Effector memory CD4-positive, alpha-beta T cell (primary cell): Measurements from ENCODE around the gene ZNF423.

Experiments used
- DNase-seq, 3 donors: peaks; one replicate each; pipeline ENCODE4 v3.0.0-alpha.2; 2020
- H3K27ac ChIP-seq: 2 replicates; pipeline ENCODE4 v1.7.0; 2013; ENCODE audit warnings: mild to moderate bottlenecking, low read length, moderate library complexity; ENCODE audit not compliant: insufficient read depth, poor library complexity, severe bottlenecking
- H3K27me3 ChIP-seq: replicated peaks from 2 replicates; pipeline ENCODE4 v1.7.0; 2013; ENCODE audit warnings: mild to moderate bottlenecking, low read length; ENCODE audit not compliant: insufficient read depth, control insufficient read depth, poor library complexity, severe bottlenecking
- H3K36me3 ChIP-seq: 2 replicates; pipeline ENCODE4 v1.7.0; 2013; ENCODE audit warnings: mild to moderate bottlenecking, low read length, moderate library complexity; ENCODE audit not compliant: control insufficient read depth, insufficient read depth
- H3K4me1 ChIP-seq: 2 replicates; pipeline ENCODE4 v1.7.0; 2013; ENCODE audit warnings: low read length, mild to moderate bottlenecking; ENCODE audit not compliant: control insufficient read depth, insufficient read depth, poor library complexity, severe bottlenecking
- H3K4me3 ChIP-seq: 2 replicates; pipeline ENCODE4 v1.7.0; 2013; ENCODE audit warnings: low read length, low read depth, mild to moderate bottlenecking; ENCODE audit not compliant: insufficient read depth, poor library complexity, severe bottlenecking
- H3K9me3 ChIP-seq: 2 replicates; pipeline ENCODE4 v1.7.0; 2013; ENCODE audit warnings: mild to moderate bottlenecking, low read length, moderate library complexity; ENCODE audit not compliant: control insufficient read depth

Gene ZNF423

DNA sequence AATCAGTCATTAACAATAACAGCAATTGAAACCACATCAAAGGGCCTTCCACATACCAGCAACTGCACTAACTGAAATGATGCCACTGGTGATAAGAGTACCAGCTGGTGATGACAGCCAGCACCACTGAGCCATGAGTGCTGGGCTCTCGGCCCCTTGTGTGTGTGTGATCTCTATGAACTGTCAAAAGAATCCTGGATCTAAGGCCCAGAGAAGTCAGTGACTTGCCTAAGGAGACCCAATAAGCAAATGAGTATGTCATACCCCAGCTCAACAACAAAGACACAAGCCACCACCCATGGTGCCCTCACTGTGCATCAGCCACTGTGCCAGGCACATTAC lies 220.9 kb downstream of the ZNF423 start:
- DNase-seq: no peak
- no peaks in the 10 kb centered on the region for H3K36me3 ChIP-seq
- H3K4me1 ChIP-seq: no peaks in the 10 kb centered on the region
- H3K27ac ChIP-seq: no peak overlapping the region
- no peaks in the 10 kb centered on the region for H3K27me3 ChIP-seq
- no peak overlapping the region for H3K4me3 ChIP-seq
- H3K9me3 ChIP-seq: no peaks in the 10 kb centered on the region

- H3K9me3 ChIP-seq: no peaks in the 10 kb centered on the region
- DNase-seq: no peak
- no peaks in the 10 kb centered on the region for H3K4me1 ChIP-seq
- no peak overlapping the region for H3K27ac ChIP-seq
- H3K27me3 ChIP-seq: no peaks in the 10 kb centered on the region
- H3K36me3 ChIP-seq: no peaks in the 10 kb centered on the region
- H3K4me3 ChIP-seq: no peak overlapping the region
These were observed 221.5 kb downstream of the ZNF423 start for GRCh38 chr16:49634235-49635008.

- no peak for DNase-seq
- Histone ChIP-seq H3K9me3 (no peaks in the 10 kb centered on the region), H3K27me3 (no peaks in the 10 kb centered on the region), H3K4me1 (no peaks in the 10 kb centered on the region), H3K27ac (no peak overlapping the region), H3K4me3 (no peak overlapping the region), H3K36me3 (no peaks in the 10 kb centered on the region)
These were observed 223.1 kb downstream of the ZNF423 start for GRCh38 chr16:49632795-49633184.

- H3K27me3 ChIP-seq: no peaks in the 10 kb centered on the region
- no peak overlapping the region for H3K27ac ChIP-seq
- no peak for DNase-seq
- no peaks in the 10 kb centered on the region for H3K4me1 ChIP-seq
- H3K4me3 ChIP-seq: no peak overlapping the region
- H3K36me3 ChIP-seq: no peaks in the 10 kb centered on the region
- no peaks in the 10 kb centered on the region for H3K9me3 ChIP-seq
These were observed 223.7 kb downstream of the ZNF423 start for GRCh38 chr16:49632086-49632794.

- no peak for DNase-seq
These were observed 224.5 kb downstream of the ZNF423 start for GRCh38 chr16:49631187-49632041.

DNA sequence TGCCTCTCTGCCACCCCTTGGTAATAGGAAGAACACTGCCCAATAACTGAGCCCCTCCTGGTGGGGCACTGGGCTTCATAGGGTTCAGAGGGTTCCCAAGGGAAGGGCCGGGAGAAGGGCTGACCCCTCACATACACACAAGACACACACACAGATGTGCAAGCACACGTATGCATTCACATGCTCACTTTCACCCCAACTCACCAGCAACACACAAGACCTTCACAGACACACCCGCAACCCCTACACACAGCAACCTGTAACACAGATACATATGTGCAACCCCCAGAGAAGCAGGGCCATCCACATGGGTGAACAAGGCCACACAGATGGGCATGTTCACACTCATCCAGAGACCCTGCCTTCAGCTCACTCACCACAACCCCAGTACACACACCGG lies 225.1 kb downstream of the ZNF423 start:
- no peak overlapping the region for H3K27ac ChIP-seq
- DNase-seq: no peak
- no peaks in the 10 kb centered on the region for H3K9me3 ChIP-seq

More at GRCh38 chr16:49631187-49632041, 224.5 kb downstream of the ZNF423 start:
- Histone ChIP-seq H3K36me3 (no peaks in the 10 kb centered on the region), H3K4me1 (no peaks in the 10 kb centered on the region), H3K9me3 (no peaks in the 10 kb centered on the region), H3K4me3 (no peak overlapping the region), H3K27me3 (no peaks in the 10 kb centered on the region), H3K27ac (no peak overlapping the region)

GRCh38 chr16:49629851-49630250 lies 226.1 kb downstream of the ZNF423 start:
- Histone ChIP-seq H3K27me3 (no peaks in the 10 kb centered on the region), H3K4me3 (no peak overlapping the region), H3K36me3 (no peaks in the 10 kb centered on the region), H3K4me1 (no peaks in the 10 kb centered on the region), H3K9me3 (no peaks in the 10 kb centered on the region), H3K27ac (no peak overlapping the region)
- DNase-seq: no peak

More for the DNA sequence above, 225.1 kb downstream of the ZNF423 start:
- Histone ChIP-seq H3K4me3 (no peak overlapping the region), H3K4me1 (no peaks in the 10 kb centered on the region), H3K27me3 (no peaks in the 10 kb centered on the region), H3K36me3 (no peaks in the 10 kb centered on the region)

GRCh38 chr16:49628148-49628547 lies 227.8 kb downstream of the ZNF423 start:
- no peaks in the 10 kb centered on the region for H3K9me3 ChIP-seq
- no peaks in the 10 kb centered on the region for H3K36me3 ChIP-seq
- H3K4me3 ChIP-seq: no peak overlapping the region
- no peak overlapping the region for H3K27ac ChIP-seq
- no peaks in the 10 kb centered on the region for H3K4me1 ChIP-seq
- H3K27me3 ChIP-seq: no peaks in the 10 kb centered on the region
- DNase-seq: no peak

GRCh38 chr16:49625311-49626065 lies 230.4 kb downstream of the ZNF423 start:
- no peak overlapping the region for H3K4me3 ChIP-seq
- H3K27ac ChIP-seq: no peak overlapping the region
- no peaks in the 10 kb centered on the region for H3K36me3 ChIP-seq
- no peak for DNase-seq
- no peaks in the 10 kb centered on the region for H3K27me3 ChIP-seq
- H3K9me3 ChIP-seq: no peaks in the 10 kb centered on the region
- H3K4me1 ChIP-seq: no peaks in the 10 kb centered on the region
